SK-N-SH (cell line): ENCODE measurements around the gene MIAT.

Experiments
- FOXJ3 ChIP-seq: sonication (generic); formaldehyde crosslinking; IDR thresholded peaks from 2 replicates; pipeline ENCODE4 v1.5.1; 2020; ENCODE audit warnings: mild to moderate bottlenecking, missing genetic modification reagents
- POLR2AphosphoS5 ChIP-seq: IDR thresholded peaks from 2 replicates; pipeline ENCODE4 v1.6.1; 2012; ENCODE audit warnings: low read depth, low read length
- RCOR1 ChIP-seq: fragments of 150-350 bp; IDR thresholded peaks from 2 replicates; pipeline ENCODE4 v1.6.1; 2017; ENCODE audit warnings: antibody characterized with exemption, low read length
- TAF1 ChIP-seq: IDR thresholded peaks from 2 replicates; pipeline ENCODE4 v1.6.1; 2012; ENCODE audit warnings: low read depth, mild to moderate bottlenecking, low read length, moderate library complexity, borderline replicate concordance
- TF ChIP-seq, protein P1 (sequence below): IDR thresholded peaks from 2 replicates; pipeline ENCODE4 v1.4.0; 2012; ENCODE audit warnings: low read depth
- TF ChIP-seq, protein P2 (sequence below): fragments of 200-600 bp; sonication (generic); IDR thresholded peaks from 2 replicates; pipeline ENCODE4 v1.6.1; 2017; ENCODE audit warnings: antibody characterized with exemption, mild to moderate bottlenecking, moderate library complexity

DNA sequence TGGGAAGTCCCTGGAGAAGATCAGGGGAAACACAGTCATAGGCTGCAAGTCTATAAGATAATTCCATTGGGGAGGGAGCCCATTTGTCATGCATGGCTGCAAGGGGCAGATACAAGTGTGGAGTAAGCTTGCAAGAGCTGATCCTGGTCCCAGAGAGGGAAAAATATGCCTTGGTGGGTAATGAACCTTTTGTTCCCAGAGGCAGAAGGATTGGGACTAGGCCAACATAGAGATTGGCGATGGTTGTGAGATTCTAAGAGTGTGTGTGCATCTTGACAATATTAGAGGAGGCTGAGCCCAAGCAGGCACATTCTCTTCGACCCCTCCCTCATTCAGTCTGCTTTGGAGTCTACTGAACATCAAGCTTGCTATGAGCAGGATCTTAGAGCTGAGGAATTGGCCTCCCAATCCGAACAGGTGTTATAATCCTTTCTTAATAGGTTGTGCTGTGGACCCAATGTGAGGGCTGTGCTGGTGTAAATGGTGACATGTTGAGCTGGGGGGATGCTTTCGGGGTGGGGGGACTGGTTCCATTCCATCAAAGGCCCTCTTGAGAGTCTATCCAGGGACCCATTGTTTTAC, 18.4 kb downstream of the MIAT start:
- TF ChIP-seq, protein P1, sequence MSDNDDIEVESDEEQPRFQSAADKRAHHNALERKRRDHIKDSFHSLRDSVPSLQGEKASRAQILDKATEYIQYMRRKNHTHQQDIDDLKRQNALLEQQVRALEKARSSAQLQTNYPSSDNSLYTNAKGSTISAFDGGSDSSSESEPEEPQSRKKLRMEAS: no peak
- TF ChIP-seq TAF1: no peak
- TF ChIP-seq, protein P2, sequence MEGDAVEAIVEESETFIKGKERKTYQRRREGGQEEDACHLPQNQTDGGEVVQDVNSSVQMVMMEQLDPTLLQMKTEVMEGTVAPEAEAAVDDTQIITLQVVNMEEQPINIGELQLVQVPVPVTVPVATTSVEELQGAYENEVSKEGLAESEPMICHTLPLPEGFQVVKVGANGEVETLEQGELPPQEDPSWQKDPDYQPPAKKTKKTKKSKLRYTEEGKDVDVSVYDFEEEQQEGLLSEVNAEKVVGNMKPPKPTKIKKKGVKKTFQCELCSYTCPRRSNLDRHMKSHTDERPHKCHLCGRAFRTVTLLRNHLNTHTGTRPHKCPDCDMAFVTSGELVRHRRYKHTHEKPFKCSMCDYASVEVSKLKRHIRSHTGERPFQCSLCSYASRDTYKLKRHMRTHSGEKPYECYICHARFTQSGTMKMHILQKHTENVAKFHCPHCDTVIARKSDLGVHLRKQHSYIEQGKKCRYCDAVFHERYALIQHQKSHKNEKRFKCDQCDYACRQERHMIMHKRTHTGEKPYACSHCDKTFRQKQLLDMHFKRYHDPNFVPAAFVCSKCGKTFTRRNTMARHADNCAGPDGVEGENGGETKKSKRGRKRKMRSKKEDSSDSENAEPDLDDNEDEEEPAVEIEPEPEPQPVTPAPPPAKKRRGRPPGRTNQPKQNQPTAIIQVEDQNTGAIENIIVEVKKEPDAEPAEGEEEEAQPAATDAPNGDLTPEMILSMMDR: no peak
- TF ChIP-seq RCOR1: no peak
- no peak for TF ChIP-seq POLR2AphosphoS5
- TF ChIP-seq FOXJ3 (CRISPR knock-in tag): no peak
